HepG2 (cell line): ENCODE measurements around the gene FER1L5. TPM values are rescaled to one million over a fixed set of nuclear protein-coding genes. Genes with fewer than 3 reads are reported as not detected.
A peak's percentile ranks its signal among the peaks of the same experiment; 100 is the strongest.

ENCODE experiments used
- CHD2 ChIP-seq: IDR thresholded peaks from 2 replicates; pipeline ENCODE4 v1.6.1; 2011; ENCODE audit warnings: low read depth, low read length, improper control_type of control experiment
- CSRNP2 ChIP-seq: sonication (generic); formaldehyde crosslinking; conservative IDR thresholded peaks from 2 replicates; pipeline ENCODE4 v1.8.0; 2022; ENCODE audit warnings: low read depth, missing genetic modification reagents
- DBP ChIP-seq: sonication (generic); formaldehyde crosslinking; IDR thresholded peaks from 2 replicates; pipeline ENCODE4 v1.4.0; 2020; ENCODE audit warnings: missing genetic modification reagents; ENCODE audit errors: not compliant biosample characterization
- GATAD1 ChIP-seq: IDR thresholded peaks from 2 replicates; pipeline ENCODE4 v1.6.1; 2016; ENCODE audit warnings: missing genetic modification reagents, missing compliant biosample characterization
- IKZF1 ChIP-seq: fragments of 450-650 bp; IDR thresholded peaks from 2 replicates; pipeline ENCODE4 v1.7.1; 2016
- KDM6A ChIP-seq: IDR thresholded peaks from 2 replicates; pipeline ENCODE4 v1.6.1; 2016; ENCODE audit warnings: low read depth
- MIXL1 ChIP-seq: IDR thresholded peaks from 2 replicates; pipeline ENCODE4 v1.6.1; 2016
- MTA1 ChIP-seq: sonication (generic); formaldehyde crosslinking; IDR thresholded peaks from 2 replicates; pipeline ENCODE4 v1.4.0; 2020; ENCODE audit warnings: missing genetic modification reagents, mild to moderate bottlenecking, borderline replicate concordance
- MXD4 ChIP-seq: IDR thresholded peaks from 2 replicates; pipeline ENCODE4 v1.6.1; 2016; ENCODE audit warnings: mild to moderate bottlenecking, missing biosample characterization, missing genetic modification reagents
- TFDP2 ChIP-seq: sonication (generic); formaldehyde crosslinking; IDR thresholded peaks from 2 replicates; pipeline ENCODE4 v1.4.0; 2020; ENCODE audit warnings: missing genetic modification reagents
- U2AF1 ChIP-seq: fragments of 200-400 bp; formaldehyde crosslinking; optimal IDR thresholded peaks from 2 replicates; pipeline ENCODE3; 2017; ENCODE audit warnings: mild to moderate bottlenecking, low read depth, low read length
- YEATS2 ChIP-seq: sonication (generic); formaldehyde crosslinking; IDR thresholded peaks from 2 replicates; pipeline ENCODE4 v1.4.0; 2020; ENCODE audit warnings: missing genetic modification reagents, borderline replicate concordance
- ZHX1 ChIP-seq: sonication (generic); formaldehyde crosslinking; IDR thresholded peaks from 2 replicates; pipeline ENCODE4 v1.8.1; 2022; ENCODE audit warnings: low read depth, mild to moderate bottlenecking, missing genetic modification reagents
- ZNF317 ChIP-seq: sonication (generic); formaldehyde crosslinking; IDR thresholded peaks from 2 replicates; pipeline ENCODE4 v1.5.0; 2020; ENCODE audit warnings: mild to moderate bottlenecking, missing genetic modification reagents
- ZNF687 ChIP-seq: sonication (generic); formaldehyde crosslinking; IDR thresholded peaks from 2 replicates; pipeline ENCODE4 v1.5.1; 2020; ENCODE audit warnings: mild to moderate bottlenecking, missing genetic modification reagents, moderate library complexity
- ZNF7 ChIP-seq: IDR thresholded peaks from 2 replicates; pipeline ENCODE4 v1.6.1; 2016; ENCODE audit warnings: missing biosample characterization, missing genetic modification reagents
- polyA plus RNA-seq, 8 experiments: library from polyadenylated mRNA; depleted of rRNA in 3 of 8; stranded (reverse) in 7 of 8; unstranded in 1 of 8; fragments of >200 nt; fragmentation: Illumina TruSeq in 4 of 8; extraction: Trizol in 4 of 8; gene quantifications; 2 replicates each; pipeline versions ENCODE4 v1.2.1 to v1.2.3, GENCODE V29; 2011 to 2016; ENCODE audit warnings: low read depth in 4 of 8, missing spikeins in 1 of 8, mixed read lengths in 1 of 8; ENCODE audit not compliant: insufficient read depth in 1 of 8
- total RNA-seq, 5 experiments: library from RNA; depleted of rRNA; stranded (reverse); fragments of >200 nt; fragmentation: Illumina TruSeq; extraction: Trizol; gene quantifications; 2 replicates each; pipeline ENCODE4 v1.2.3, GENCODE V29; 2016; ENCODE audit warnings: low read depth in 1 of 5
- TF ChIP-seq, protein P1 (sequence below): sonication (generic); formaldehyde crosslinking; IDR thresholded peaks from 2 replicates; pipeline ENCODE4 v1.8.1; 2023; ENCODE audit warnings: mild to moderate bottlenecking, moderate library complexity, missing genetic modification reagents

FER1L5 gene
- total and polyA plus RNA-seq, 2 of the 13 experiments (the other 11 are each of a cell fraction or from before 2014, with no cell fraction given) = 0.02 to 0.08 TPM

GRCh38 chr2:96683972-96684820, 41.6 kb downstream of the FER1L5 start (continued):
- peak; percentile 22; the same call in 1 of the 2 replicates for TF ChIP-seq ZHX1 (CRISPR knock-in tag)
- no peak for TF ChIP-seq CSRNP2
- TF ChIP-seq ZNF7 (CRISPR knock-in tag) = no peak
- no peak for TF ChIP-seq IKZF1
- TF ChIP-seq MIXL1 = no peak
- peak; percentile 27; the same call in 1 of the 2 replicates for TF ChIP-seq GATAD1
- peak; percentile 81; the same call in 1 of the 2 replicates for TF ChIP-seq MXD4
- no peak for TF ChIP-seq U2AF1
- TF ChIP-seq ZNF687 (CRISPR knock-in tag) = peak; percentile 78
- peak; percentile 28; the same call in 1 of the 2 replicates for TF ChIP-seq MTA1
- TF ChIP-seq CHD2 = no peak
- TF ChIP-seq YEATS2 (CRISPR knock-in tag) = peak; percentile 63; the same call in 1 of the 2 replicates
- TF ChIP-seq ZNF317 (CRISPR knock-in tag) = peak; percentile 36; the same call in 1 of the 2 replicates
- peak; percentile 45; the same call in 1 of the 2 replicates for TF ChIP-seq TFDP2 (CRISPR knock-in tag)
- no peak for TF ChIP-seq DBP (CRISPR knock-in tag)
- TF ChIP-seq, protein P1, sequence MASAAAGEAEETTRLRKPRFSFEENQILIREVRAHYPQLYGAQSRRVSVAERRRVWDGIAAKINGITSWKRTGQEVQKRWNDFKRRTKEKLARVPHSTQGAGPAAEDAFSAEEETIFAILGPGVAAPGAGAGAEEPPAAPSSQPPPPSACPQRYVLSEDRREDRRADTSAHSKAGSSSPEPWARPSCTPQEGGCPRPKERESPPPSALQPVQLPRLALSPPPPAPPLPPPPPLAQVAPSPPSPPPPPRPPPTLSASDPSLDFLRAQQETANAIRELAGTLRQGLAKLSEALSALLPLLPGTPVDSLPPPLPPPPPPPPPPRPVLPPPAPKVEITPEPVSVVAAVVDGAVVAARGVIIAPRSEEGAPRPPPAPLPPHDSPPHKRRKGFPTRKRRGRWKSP (CRISPR knock-in tag) = no peak
- peak; percentile 61 for TF ChIP-seq KDM6A (CRISPR knock-in tag)
